Left lobe of liver (tissue), 2 donors: ENCODE measurements around the gene LRTM2. TPM values are rescaled to one million over a fixed set of nuclear protein-coding genes. Genes with fewer than 3 reads are reported as not detected.
A peak's percentile ranks its signal among the peaks of the same experiment; 100 is the strongest.

Experiments
- ATAC-seq: fragments of 200-7000 bp; cut with Tn5 transposase; one replicate; pipeline ENCODE4 v1.9.1; 2020; ENCODE audit warnings: mild to moderate bottlenecking, moderate library complexity
- DNase-seq: peaks from one replicate; pipeline ENCODE4 v3.0.0-alpha.2; 2020; ENCODE audit warnings: low spot score
- total RNA-seq: library from RNA; stranded (reverse); gene quantifications from one replicate; pipeline ENCODE4 v1.2.1, GENCODE V29; 2021
- donor health status: DM: no; HTN: no; CAD: no; lungs with moderate emphysema.
- donor health status: DM: no; HTN: yes; CAD: no.

LRTM2 gene
- total RNA-seq, 1 donor from 2014 or later: not detected

DNA sequence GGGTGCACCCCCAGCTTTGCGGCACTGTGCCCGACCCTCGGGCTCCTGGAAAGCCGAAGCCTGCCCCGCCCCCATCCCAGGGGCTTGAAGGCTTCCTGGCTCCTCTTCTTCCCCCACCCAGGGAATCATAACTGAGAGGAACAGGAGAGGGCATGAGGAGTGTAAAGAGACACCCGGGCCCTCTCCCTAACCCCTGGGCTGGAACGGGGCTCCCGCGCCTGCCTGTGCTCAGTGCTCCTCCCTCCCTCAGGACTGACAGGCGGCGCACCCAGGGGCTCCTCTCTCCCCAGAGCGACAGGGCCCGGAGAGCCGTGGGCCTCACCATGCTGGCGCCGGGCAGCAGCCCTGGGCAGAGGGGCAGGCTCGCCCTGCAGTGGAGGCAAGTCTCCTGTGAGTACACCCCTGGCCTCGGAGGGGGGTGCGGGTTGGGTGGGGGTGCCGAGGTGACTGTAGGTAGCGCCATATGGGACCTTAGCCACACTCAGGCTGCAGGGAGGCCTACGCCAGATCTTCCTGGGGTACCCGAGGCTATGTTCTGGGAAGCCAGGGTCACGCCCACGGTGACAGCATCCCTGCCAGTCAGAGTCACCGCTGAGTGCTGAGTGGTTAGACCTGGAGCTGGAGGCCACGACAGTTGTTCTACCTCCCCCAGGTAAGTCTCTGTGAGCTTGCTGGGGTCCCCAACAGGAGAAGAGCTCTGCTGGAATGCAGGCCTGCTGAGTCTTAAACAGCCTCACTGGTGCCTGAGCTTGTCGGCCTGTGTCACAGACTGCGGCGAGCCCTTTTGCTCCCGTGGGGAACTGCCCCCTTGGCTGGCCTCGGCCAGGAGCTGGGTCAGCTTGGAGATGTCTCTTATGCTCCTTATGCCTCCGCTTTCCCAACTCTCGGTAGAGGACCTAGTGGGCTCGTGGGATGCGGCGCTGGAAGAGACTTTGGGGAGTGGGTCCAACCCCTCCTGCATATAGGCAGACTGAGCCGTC lies 7.8 kb downstream of the LRTM2 start:
- no peak for DNase-seq
- ATAC-seq: no peak

DNA sequence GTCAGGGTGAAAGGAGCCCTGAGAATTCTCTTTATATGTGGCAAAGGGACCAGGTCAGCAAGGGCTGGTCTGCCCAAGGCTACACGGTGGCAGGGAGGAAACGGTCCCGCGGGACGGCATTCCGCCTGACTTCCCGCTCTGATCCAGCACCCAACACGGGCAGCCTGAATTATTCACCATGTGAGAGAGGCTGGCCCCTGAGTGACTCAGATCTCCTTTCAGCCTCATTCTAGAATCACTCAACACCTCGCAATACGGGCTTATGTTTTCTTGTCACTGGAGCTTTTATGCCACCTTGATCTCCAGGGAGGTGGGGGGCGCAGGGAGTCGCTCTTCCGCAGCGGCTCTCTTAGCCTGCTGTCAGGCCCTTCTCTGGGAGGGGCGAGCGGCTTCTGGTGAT lies 8.5 kb downstream of the LRTM2 start:
- no peak for DNase-seq

DNA sequence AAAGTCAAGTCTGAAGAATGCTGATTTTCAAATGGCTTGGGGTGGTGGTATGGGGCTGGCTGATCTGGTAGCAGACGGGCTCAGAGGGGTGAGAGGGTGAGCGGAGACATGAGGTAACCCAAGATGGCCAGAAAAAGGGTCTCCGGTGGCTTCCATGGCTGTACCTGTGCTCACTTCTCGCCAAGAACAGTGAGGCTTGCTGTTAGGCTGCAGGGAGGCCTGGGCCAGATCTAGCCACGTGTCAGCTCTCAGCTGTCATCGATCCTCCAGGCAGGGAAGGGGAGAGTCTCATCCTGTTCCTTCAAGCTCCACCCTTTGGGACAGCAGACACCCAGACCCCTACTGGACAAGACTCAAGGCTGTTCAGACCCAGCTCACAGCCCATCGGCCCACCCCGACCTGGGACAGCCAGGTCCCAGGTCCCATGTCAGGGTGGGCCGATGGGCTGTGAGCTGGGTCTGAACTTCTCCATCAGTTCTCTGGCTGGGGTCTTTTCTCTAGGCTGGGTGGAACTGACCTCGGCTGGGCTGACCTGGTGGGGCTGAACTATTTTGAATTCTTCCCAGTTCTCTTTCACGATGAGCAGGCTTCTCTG lies 9.0 kb downstream of the LRTM2 start:
- DNase-seq: no peak
- no peak for ATAC-seq

More for the DNA sequence above, 8.5 kb downstream of the LRTM2 start:
- no peak for ATAC-seq

DNA sequence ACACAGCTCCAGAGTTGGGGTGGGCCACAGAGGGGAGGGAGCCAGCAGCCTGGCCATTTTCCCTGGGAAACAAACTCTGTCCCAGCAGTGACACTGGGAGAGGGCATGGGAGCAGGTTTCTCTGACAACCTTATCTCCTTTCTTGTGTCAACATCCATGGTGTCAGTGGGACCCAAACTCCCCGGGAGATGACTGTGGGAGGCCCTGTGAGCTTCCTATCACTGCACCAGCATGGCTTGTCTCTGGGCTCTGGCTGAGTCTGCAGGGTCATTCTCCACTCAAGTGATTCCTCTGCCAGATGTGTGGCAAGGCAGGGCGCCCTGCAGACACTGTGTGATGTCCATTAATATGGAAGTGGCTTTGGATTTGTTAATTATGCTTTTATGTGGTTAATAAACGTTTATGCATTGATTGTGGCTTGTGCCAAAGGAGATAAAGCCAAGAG lies 10.1 kb downstream of the LRTM2 start:
- ATAC-seq (no peak), DNase-seq (no peak)

DNA sequence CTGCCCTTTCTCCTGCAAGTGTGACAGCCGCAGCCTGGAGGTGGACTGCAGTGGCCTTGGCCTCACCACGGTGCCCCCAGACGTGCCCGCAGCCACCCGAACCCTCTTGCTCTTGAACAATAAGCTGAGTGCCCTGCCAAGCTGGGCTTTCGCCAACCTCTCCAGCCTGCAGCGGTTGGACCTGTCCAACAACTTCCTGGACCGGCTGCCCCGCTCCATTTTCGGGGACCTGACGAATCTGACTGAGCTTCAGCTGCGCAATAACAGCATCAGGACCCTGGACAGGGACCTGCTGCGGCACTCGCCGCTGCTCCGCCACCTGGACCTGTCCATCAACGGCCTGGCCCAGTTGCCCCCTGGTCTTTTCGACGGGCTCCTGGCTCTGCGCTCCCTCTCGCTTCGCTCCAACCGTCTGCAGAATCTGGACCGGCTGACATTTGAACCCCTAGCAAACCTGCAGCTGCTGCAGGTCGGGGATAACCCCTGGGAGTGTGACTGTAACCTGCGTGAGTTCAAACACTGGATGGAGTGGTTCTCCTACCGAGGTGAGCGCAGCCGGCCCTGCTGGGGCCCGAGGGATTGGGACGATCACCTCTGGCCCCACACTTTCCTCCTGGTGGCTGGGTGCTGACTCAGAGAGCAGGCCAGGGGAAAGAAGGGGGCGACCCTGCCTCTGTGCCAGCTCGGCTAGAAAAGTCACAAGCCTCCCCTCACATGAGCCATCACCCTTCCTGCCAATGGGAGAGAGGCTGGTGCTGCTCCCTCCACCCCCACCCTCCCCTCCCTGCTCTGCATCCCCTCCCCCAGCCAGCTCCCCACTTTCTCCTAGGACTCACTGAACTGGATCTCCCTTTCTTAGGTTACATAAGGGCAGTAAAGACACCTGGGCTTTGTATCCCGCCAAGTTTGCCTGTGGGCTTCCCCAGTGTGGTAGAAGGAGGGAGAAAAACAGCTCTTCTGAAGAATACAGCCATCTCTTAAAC lies 10.9 kb downstream of the LRTM2 start:
- peak; percentile 82 for ATAC-seq

DNA sequence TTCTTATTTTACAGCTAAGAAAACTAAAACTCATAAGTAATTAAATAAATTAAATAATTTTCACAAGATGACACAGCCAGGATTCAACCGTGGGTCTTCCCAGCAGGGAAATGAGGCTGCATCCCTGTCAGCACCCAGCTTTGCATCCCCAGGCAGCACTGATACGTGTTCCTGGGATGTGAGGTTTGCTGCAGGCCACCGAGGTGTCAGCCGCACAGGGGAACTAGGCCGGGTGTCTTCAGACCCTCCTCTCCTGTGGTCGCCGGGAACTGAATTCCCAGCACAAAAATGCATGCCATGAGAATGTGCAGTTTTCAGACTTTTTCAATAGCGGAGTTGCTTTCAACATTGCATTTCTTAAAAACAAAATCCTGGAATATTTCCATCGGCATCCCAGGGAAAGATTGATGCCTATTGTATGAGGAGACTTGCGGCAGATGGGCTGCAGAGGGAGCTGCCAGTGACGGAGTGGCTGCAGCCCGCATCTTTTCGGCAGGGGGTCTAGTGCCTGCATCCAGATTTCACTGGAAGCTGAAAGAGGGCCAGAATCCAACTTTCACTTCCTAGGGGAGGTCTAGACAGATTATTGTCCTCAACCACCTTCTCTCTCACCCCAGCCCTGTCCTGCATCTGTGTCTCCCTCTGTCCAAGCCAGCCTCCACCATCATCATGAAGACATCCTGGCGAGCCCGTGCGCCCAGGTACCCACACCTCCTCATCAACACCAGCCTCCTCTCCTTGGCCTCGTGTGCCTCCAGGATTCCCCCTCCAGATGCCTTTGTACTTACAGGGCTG lies 12.6 kb downstream of the LRTM2 start:
- DNase-seq (no peak), ATAC-seq (no peak)

More for the DNA sequence above, 10.9 kb downstream of the LRTM2 start:
- DNase-seq: no peak

DNA sequence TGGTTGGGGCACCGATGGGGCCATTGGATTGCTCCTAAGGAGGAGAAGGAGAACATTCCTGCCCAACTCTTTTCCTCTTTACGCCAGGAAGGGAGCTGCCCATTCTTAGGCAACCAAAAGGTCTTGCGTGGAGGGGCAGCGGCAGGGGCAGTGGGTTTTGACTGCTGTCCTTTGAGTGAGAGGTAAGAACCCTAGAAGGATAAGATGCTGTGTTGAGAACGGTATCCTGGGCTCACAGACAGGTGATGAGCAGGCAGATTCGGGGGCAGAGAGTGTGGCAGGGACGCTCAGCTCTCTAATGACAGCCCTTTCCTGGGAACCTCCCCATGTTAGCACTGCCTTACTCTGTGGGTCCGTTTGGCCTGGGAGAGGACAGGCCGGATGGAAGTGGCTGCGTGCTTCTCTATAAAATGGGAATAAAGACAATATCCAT lies 13.2 kb downstream of the LRTM2 start:
- DNase-seq (no peak), ATAC-seq (no peak)

DNA sequence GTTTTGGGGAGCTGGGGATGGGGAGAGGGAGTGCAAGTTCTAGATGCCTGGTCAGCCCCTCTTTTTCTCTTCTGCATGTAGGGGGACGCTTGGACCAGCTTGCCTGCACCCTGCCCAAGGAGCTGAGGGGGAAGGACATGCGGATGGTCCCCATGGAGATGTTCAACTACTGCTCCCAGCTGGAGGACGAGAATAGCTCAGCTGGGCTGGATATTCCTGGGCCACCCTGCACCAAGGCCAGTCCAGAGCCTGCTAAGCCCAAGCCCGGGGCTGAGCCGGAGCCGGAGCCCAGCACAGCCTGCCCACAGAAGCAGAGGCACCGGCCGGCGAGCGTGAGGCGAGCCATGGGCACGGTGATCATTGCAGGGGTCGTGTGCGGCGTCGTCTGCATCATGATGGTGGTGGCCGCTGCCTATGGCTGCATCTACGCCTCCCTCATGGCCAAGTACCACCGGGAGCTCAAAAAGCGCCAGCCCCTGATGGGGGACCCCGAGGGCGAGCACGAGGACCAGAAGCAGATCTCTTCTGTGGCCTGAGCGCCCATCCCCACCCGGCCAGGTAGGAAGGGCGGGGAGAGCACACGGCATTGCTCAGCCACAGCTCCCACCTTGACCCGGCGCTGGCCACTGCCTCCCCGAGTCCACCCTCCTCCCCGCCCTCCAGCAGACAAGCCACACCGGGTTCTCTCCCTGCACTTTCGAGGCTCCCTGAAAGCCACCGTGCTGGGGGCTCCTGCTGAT lies 14.0 kb downstream of the LRTM2 start:
- DNase-seq (no peak), ATAC-seq (no peak)

DNA sequence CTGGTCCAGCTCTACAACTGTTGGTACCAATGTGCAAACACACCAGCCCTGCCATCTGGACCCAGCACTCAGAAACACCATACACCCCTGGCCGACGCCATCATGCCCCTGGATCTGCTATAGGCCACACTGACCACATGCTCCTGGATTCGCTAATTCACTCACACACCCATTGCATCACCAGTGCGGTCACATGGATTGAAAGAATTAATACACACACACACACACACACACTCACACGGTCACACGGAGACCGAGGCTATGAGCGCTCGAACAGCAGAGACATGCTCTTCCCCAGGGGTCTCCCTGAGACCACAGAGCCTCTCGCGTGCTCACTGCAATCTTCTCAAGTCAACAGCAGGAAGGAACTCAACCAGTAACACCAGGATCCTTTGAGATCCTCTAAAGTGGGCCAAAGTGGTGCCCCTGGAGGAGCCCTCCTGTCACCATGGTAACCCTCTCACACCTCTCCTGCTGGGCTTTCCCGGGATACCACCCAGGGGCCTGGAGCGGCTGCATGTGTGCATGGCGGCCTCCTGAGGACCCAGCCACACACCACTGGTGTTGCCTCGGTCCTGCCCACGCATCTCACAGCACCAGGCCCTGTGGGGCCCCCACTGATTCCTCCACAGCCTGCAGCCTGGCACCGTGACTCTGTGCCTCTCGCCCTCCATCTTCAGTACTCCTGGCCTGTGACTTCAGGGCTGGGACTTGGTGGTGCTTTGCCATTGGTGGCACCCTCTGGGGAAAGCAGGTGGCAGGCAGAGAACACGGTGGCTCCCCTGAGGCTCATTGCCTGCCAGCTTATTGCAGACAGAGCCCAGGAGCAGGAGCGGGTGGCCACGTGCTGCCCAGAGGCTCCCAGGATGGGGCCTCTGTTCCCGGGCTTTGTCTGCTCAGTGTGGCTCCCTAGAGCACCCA lies 15.1 kb downstream of the LRTM2 start:
- DNase-seq (no peak), ATAC-seq (no peak)

DNA sequence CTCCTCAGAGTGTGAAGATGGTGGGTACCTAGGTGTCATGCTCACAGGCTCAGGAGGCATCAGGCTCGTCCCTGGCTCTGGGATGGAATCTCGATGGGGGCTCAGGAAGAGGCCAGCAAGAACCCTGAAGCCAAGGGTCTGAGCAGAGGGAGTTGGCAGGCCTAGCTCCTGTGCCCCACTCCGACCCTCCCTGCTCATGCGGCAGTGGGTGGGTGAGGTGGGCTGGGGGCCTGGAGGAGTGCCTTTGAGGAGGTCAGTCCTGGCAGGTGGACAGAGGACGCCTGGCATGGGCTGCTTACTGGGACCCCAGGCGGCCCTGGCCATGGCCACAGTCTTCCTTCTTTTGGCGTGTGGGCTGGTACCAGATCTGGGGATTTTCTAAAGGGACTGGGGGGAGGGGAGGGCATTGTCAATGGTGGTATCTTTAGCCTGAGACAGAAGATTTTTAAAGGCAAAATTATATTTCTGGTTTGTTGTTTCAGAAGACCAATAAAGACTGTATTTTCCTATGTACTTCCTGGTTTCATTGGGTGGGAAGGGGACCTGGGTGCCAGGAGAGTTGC lies 16.0 kb downstream of the LRTM2 start:
- DNase-seq (no peak), ATAC-seq (no peak)

DNA sequence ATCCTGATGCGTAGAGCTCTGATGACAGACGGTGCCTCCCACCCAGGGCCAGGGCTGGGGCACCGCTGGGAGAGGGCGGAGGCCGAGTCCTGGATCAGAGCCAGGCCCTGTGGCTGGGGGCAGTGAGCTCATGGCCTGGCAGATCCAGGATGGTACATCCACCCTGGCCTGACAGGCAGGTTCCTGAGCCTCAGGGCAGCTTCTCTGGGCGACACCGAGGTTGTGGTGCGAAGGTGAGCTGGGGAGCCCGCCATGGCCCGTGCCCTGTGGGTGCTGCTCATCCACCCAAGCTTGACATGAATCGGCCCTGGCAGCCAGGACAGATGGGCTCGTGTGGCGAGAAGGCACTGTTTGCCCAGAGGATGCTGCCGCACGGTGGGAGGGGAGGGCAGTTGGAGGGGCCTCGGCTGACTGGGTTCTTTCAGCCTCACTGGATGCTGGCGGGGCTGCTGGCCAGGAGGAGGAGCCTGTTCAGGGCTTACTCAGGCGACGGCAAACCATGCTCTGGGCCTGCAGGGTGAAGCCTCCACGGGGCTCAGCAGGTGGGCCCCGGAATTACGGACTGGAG lies 16.6 kb downstream of the LRTM2 start:
- no peak for ATAC-seq
- DNase-seq: no peak

DNA sequence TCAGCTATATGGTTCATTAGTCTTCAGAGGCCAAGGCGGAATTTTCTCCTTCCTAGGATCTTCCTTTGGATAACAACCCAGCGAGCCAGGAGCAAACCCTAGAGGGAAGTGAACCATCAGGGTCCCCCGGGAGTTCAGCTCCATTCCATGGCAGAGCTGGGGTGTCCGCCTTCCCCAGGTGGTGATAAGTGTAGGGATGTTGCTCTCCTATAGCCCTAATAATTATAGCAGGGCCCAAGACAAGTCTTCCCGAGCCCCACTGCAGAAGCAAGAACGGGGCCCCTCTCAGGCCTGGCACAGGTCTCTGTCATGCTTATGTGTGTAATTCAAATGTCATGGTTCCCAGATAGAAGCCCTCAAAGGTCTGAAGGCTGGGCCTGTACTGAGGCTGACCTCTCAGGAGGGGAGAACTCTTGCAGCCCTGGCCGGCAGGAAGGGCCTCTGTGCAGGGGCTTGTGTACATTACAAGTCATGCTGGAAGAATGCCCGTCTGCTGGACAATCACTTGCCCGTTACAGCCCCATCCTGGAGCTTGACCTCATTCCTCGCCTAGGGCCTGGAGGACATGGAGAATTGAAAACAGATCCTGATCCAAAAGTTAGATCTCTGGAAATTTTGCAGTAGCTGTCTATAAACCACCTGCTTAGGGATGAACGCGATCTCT lies 17.3 kb downstream of the LRTM2 start:
- DNase-seq: no peak
- ATAC-seq: no peak

DNA sequence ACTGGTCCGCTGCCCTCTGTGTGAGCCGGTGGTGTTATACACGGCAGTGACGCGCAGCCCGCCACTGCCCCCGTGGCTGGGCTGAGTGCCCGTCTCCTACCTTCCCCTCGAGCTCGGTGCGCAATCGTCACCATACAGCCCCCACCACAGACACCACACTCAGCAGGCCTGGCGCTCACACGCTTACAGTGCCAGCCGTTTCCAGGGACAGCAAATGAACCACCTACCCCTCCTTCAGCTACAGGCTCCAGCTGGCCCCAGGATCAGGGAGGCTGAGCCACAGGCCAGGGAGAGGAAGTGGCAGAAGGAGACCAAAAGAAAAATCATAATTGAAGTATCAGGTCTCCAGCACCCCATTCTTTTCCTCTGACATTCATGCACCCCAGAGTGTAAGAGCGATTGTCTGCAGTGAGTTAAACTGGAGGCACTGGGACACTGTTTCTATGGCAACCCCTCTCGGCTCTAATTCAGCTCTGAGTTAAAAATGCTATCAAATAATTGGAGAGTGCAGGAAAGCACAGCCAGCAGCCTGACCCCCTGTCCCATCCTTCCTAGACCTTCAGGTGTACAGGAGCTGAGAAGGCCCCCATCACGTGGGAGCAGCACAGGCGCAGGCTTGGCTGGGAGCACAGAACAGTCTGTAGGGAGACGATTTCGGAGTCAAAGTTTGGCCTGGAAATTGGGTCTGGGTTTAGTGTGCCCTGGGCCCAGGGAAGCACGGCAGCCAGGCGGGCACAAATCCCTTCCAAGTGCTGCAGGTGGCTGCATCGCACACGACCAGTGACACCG lies 18.0 kb downstream of the LRTM2 start:
- ATAC-seq: no peak
- no peak for DNase-seq

DNA sequence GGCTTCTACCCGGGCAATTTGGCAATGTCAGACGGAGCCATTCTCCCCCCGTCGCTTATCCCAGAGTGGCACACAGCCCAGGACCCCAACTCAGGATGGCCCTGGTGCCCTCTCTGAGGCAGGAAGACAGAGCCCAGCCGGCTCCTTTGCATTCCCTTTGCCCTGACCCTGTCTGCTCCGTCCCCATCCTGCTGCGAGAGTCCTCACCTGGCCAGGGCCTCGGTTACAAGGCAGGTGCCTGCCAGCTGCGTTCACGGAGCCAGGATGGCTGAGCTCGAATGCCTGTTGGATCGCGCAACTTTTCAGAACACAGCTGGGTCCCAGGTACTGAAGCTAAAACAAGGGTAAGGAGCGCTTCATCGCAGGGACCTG lies 18.6 kb downstream of the LRTM2 start:
- ATAC-seq (no peak), DNase-seq (no peak)

DNA sequence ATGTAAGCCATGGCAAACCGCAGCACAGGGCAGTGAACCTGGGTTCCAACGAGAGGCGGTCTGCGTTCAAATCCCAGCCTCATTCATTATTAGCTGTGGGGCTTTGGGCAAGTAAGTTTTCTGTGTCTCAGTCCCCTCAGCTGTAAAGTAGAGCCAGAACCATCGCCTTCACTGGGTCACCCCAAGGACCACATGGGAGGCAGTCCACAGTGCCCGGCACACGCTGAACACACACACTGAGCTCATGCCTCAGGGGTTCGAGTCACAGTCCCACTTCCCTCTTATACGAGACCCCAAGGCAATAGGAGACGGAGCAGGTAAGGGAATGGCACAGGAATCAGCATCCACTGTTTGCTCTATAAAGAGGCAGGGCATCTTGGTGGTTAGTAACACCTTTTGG lies 19.1 kb downstream of the LRTM2 start:
- ATAC-seq (no peak), DNase-seq (no peak)
